Fibroblast of mammary gland (primary cell): Measurements from ENCODE around the gene HGFAC.
"Not testable (repeated sequence)": the region's sequence is repeated elsewhere in the genome, so short reads cannot be mapped to it uniquely, and the experiment has no call there.

Experiments
- DNase-seq: peaks from one replicate; pipeline ENCODE4 v3.0.0-alpha.2; 2010; ENCODE audit warnings: low read depth
- H3K4me3 ChIP-seq: 2 replicates; pipeline ENCODE4 v1.5.1; 2011; ENCODE audit warnings: low read depth, mild to moderate bottlenecking, low read length, moderate library complexity; ENCODE audit not compliant: control insufficient read depth
- CTCF ChIP-seq: conservative IDR thresholded peaks from 2 replicates; pipeline ENCODE4 v1.5.1; 2011; ENCODE audit warnings: low read depth, low read length, inconsistent platforms; ENCODE audit not compliant: control insufficient read depth, insufficient read depth

Gene HGFAC

GRCh38 chr4:3406431-3406830 lies 35.3 kb upstream of the HGFAC start:
- no peak for TF ChIP-seq CTCF
- no peak overlapping the region for H3K4me3 ChIP-seq
- DNase-seq: no peak

GRCh38 chr4:3407171-3407771 lies 34.5 kb upstream of the HGFAC start:
- TF ChIP-seq CTCF: no peak
- no peak overlapping the region for H3K4me3 ChIP-seq
- DNase-seq: no peak

GRCh38 chr4:3407930-3408792 lies 33.6 kb upstream of the HGFAC start:
- DNase-seq: no peak
- no peak overlapping the region for H3K4me3 ChIP-seq
- TF ChIP-seq CTCF: no peak

GRCh38 chr4:3408793-3409330 lies 32.9 kb upstream of the HGFAC start:
- no peak overlapping the region for H3K4me3 ChIP-seq
- DNase-seq: no peak
- TF ChIP-seq CTCF: no peak

GRCh38 chr4:3409571-3410091 lies 32.1 kb upstream of the HGFAC start:
- no peak for TF ChIP-seq CTCF
- H3K4me3 ChIP-seq: no peak overlapping the region
- no peak for DNase-seq

- H3K4me3 ChIP-seq: no peak overlapping the region
- no peak for TF ChIP-seq CTCF
- DNase-seq: no peak
Observed at GRCh38 chr4:3410401-3411135, 31.2 kb upstream of the HGFAC start.

GRCh38 chr4:3411190-3411589 lies 30.6 kb upstream of the HGFAC start:
- not testable (repeated sequence) for DNase-seq, H3K4me3 ChIP-seq
